ENCODE measurements around the gene SERPINA12. TPM values are rescaled to one million over a fixed set of nuclear protein-coding genes. Genes with fewer than 3 reads are reported as not detected.

The SERPINA12 gene
- total RNA-seq, 1 experiment from 2014 or later: not detected

GRCh38 chr14:94491511-94491910, 17.8 kb downstream of the SERPINA12 start:
- no peak overlapping the region for H3K4me3 Mint-ChIP-seq
- H3T11ph ChIP-seq (ENCODE audit: low read length): no peak overlapping the region
- peaks cover 16% of the 10 kb centered on the region for H3K27me3 Mint-ChIP-seq (ENCODE audit: low read depth)
- H3K14ac ChIP-seq (ENCODE audit: insufficient read depth, low read length): no peak overlapping the region
- H2BK15ac ChIP-seq (ENCODE audit: low read depth, low read length): no peak overlapping the region
- no peak overlapping the region for H3K27ac Mint-ChIP-seq
- DNase-seq: no peak
- H3K18ac ChIP-seq (ENCODE audit: insufficient read length, low read depth, low read length): no peak overlapping the region
- no peak overlapping the region for H3K9ac ChIP-seq (ENCODE audit: extremely low read depth, insufficient read length, low read length)
- no peaks in the 10 kb centered on the region for H3K79me1 ChIP-seq (ENCODE audit: insufficient read depth, low read depth, low read length, poor library complexity, severe bottlenecking)
- no peak overlapping the region for H2BK120ac ChIP-seq (ENCODE audit: low read depth, low read length, poor library complexity, severe bottlenecking)
- H3K9me3 ChIP-seq (ENCODE audit: control insufficient read depth, low read depth, low read length): no peaks in the 10 kb centered on the region
- H4K8ac ChIP-seq (replicated peaks; ENCODE audit: insufficient read length, low read depth, low read length): no peak overlapping the region
- no peak overlapping the region for H2AFZ ChIP-seq (ENCODE audit: low read length)
- H3K4me1 ChIP-seq (ENCODE audit: insufficient read depth, low read length): peaks cover 4% of the 10 kb centered on the region; the same call in 1 of the 2 replicates
- H3K56ac ChIP-seq (ENCODE audit: insufficient read length, low read depth, low read length): no peak overlapping the region
- no peak overlapping the region for H2BK12ac ChIP-seq (ENCODE audit: insufficient read length, low read depth, low read length)
- H4K5ac ChIP-seq (ENCODE audit: insufficient read length, low read depth, low read length): no peak overlapping the region
- H3K4ac ChIP-seq (ENCODE audit: low read depth, low read length): no peak overlapping the region
- H2AK5ac ChIP-seq (ENCODE audit: insufficient read length, low read length): no peak overlapping the region
- no peak overlapping the region for H3K4me2 ChIP-seq (ENCODE audit: insufficient read depth, insufficient read length, low read length)
- H3K23me2 ChIP-seq (ENCODE audit: insufficient read length, low read depth, low read length, poor library complexity, severe bottlenecking): no peaks in the 10 kb centered on the region
- H2BK5ac ChIP-seq (ENCODE audit: insufficient read length, low read length): no peak overlapping the region
- H3K4me1 Mint-ChIP-seq: peaks cover 10 to 12% of the 10 kb centered on the region in 2 experiments
- no peak overlapping the region for H2BK20ac ChIP-seq (ENCODE audit: low read depth, low read length, poor library complexity, severe bottlenecking)
- no peak overlapping the region for H3K23ac ChIP-seq (ENCODE audit: insufficient read length, low read depth, low read length)
- WGBS (ENCODE audit: extremely low coverage, insufficient read length, low lambda C conversion rate): no CpG with 5 or more reads among the region's 4 CpGs
- no peaks in the 10 kb centered on the region for H3K79me2 ChIP-seq (ENCODE audit: insufficient read depth, low read length)
- no peaks in the 10 kb centered on the region; a peak in 1 of 5 replicates for H3K9me3 Mint-ChIP-seq
- no peaks in the 10 kb centered on the region for H3K27me3 ChIP-seq (ENCODE audit: insufficient read depth, low read length)
- H4K91ac ChIP-seq (ENCODE audit: insufficient read length, low read depth, low read length): no peak overlapping the region
- no peaks in the 10 kb centered on the region for H3K36me3 Mint-ChIP-seq (ENCODE audit: insufficient read depth in 1 of 3, low read depth in 3 of 3)
- TF ChIP-seq, protein P1, sequence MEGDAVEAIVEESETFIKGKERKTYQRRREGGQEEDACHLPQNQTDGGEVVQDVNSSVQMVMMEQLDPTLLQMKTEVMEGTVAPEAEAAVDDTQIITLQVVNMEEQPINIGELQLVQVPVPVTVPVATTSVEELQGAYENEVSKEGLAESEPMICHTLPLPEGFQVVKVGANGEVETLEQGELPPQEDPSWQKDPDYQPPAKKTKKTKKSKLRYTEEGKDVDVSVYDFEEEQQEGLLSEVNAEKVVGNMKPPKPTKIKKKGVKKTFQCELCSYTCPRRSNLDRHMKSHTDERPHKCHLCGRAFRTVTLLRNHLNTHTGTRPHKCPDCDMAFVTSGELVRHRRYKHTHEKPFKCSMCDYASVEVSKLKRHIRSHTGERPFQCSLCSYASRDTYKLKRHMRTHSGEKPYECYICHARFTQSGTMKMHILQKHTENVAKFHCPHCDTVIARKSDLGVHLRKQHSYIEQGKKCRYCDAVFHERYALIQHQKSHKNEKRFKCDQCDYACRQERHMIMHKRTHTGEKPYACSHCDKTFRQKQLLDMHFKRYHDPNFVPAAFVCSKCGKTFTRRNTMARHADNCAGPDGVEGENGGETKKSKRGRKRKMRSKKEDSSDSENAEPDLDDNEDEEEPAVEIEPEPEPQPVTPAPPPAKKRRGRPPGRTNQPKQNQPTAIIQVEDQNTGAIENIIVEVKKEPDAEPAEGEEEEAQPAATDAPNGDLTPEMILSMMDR (conservative IDR thresholded peaks at IDR 0.05): no peak
- H3K27ac ChIP-seq (ENCODE audit: insufficient read length, low read depth, low read length): no peak overlapping the region
- H4K20me1 ChIP-seq (ENCODE audit: control insufficient read depth, insufficient read depth, insufficient read length): no peaks in the 10 kb centered on the region

Data from H9 (cell line).